C4-2B (cell line): ENCODE data around the gene NBR1.
"Not testable (repeated sequence)": the region's sequence is repeated elsewhere in the genome, so short reads cannot be mapped to it uniquely, and the experiment has no call there.

Source experiments
- H3K27ac ChIP-seq: fragments of 450-650 bp; 2 replicates; pipeline ENCODE4 v1.5.1; 2017
- CTCF ChIP-seq: fragments of 450-650 bp; conservative IDR thresholded peaks from 2 replicates; pipeline ENCODE4 v1.5.1; 2017; ENCODE audit warnings: mild to moderate bottlenecking
- ZFX ChIP-seq: fragments of 450-650 bp; IDR thresholded peaks from 2 replicates; pipeline ENCODE4 v1.6.1; 2017

The NBR1 gene

GRCh38 chr17:43134774-43135453, 36.1 kb upstream of the NBR1 start:
- TF ChIP-seq ZFX (no peak), CTCF (no peak)
- H3K27ac ChIP-seq, result no peak overlapping the region

GRCh38 chr17:43135454-43135819, 35.6 kb upstream of the NBR1 start:
- no peak overlapping the region for H3K27ac ChIP-seq
- TF ChIP-seq CTCF (no peak), ZFX (no peak)

GRCh38 chr17:43136574-43136973, 34.4 kb upstream of the NBR1 start:
- not testable (repeated sequence) for H3K27ac ChIP-seq

- not testable (repeated sequence) for H3K27ac ChIP-seq
Observed at GRCh38 chr17:43138531-43138930, 32.5 kb upstream of the NBR1 start.

GRCh38 chr17:43140396-43141332, 30.4 kb upstream of the NBR1 start:
- no peak overlapping the region for H3K27ac ChIP-seq
- TF ChIP-seq ZFX, result no peak
- no peak for TF ChIP-seq CTCF

GRCh38 chr17:43142153-43142552, 28.9 kb upstream of the NBR1 start:
- H3K27ac ChIP-seq, result no peak overlapping the region
- TF ChIP-seq ZFX (no peak), CTCF (no peak)

GRCh38 chr17:43143201-43143600, 27.8 kb upstream of the NBR1 start:
- no peak overlapping the region for H3K27ac ChIP-seq
- no peak for TF ChIP-seq ZFX
- TF ChIP-seq CTCF, result no peak

GRCh38 chr17:43146649-43147048, 24.4 kb upstream of the NBR1 start:
- TF ChIP-seq ZFX (no peak), CTCF (no peak)

More at GRCh38 chr17:43146649-43147048, 24.4 kb upstream of the NBR1 start:
- H3K27ac ChIP-seq, result no peak overlapping the region
